HepG2 (cell line): ENCODE measurements around the gene CFL1. TPM values are rescaled to one million over a fixed set of nuclear protein-coding genes. Genes with fewer than 3 reads are reported as not detected.
A peak's percentile ranks its signal among the peaks of the same experiment; 100 is the strongest.

Experiments
- ARID2 ChIP-seq: sonication (generic); formaldehyde crosslinking; IDR thresholded peaks from 2 replicates; pipeline ENCODE4 v1.8.1; 2022; ENCODE audit warnings: mild to moderate bottlenecking, missing genetic modification reagents, borderline replicate concordance
- BORCS8-MEF2B ChIP-seq: sonication (generic); formaldehyde crosslinking; IDR thresholded peaks from 2 replicates; pipeline ENCODE4 v1.8.0; 2022; ENCODE audit warnings: mild to moderate bottlenecking, missing genetic modification reagents
- CHCHD3 ChIP-seq: sonication (generic); formaldehyde crosslinking; IDR thresholded peaks from 2 replicates; pipeline ENCODE4 v1.8.0; 2022; ENCODE audit warnings: mild to moderate bottlenecking, missing genetic modification reagents, moderate library complexity
- DDIT3 ChIP-seq: sonication (generic); formaldehyde crosslinking; IDR thresholded peaks from 2 replicates; pipeline ENCODE4 v1.4.0; 2020; ENCODE audit warnings: mild to moderate bottlenecking, missing genetic modification reagents
- KLF12 ChIP-seq: sonication (generic); formaldehyde crosslinking; IDR thresholded peaks from 2 replicates; pipeline ENCODE4 v1.4.0; 2020; ENCODE audit warnings: missing genetic modification reagents, borderline replicate concordance
- MXD4 ChIP-seq: IDR thresholded peaks from 2 replicates; pipeline ENCODE4 v1.6.1; 2016; ENCODE audit warnings: mild to moderate bottlenecking, missing biosample characterization, missing genetic modification reagents
- MYC ChIP-seq: sonication (generic); formaldehyde crosslinking; IDR thresholded peaks from 2 replicates; pipeline ENCODE4 v1.9.0; 2021; ENCODE audit warnings: missing genetic modification reagents, borderline replicate concordance
- NR2C2 ChIP-seq: sonication (generic); formaldehyde crosslinking; IDR thresholded peaks from 2 replicates; pipeline ENCODE4 v1.4.0; 2020; ENCODE audit warnings: missing genetic modification reagents, mild to moderate bottlenecking, moderate library complexity, borderline replicate concordance
- REST ChIP-seq, 2 experiments: IDR thresholded peaks; 2 replicates each; pipeline ENCODE4 v1.6.1; 2011 to 2012; ENCODE audit warnings: low read length in 2 of 2, borderline replicate concordance in 1 of 2, low read depth in 1 of 2, mild to moderate bottlenecking in 1 of 2, moderate library complexity in 1 of 2
- RFX5 ChIP-seq: IDR thresholded peaks from 2 replicates; pipeline ENCODE4 v1.6.1; 2011; ENCODE audit warnings: low read depth, low read length, improper control_type of control experiment
- STAT6 ChIP-seq: sonication (generic); formaldehyde crosslinking; IDR thresholded peaks from 2 replicates; pipeline ENCODE4 v1.4.0; 2020; ENCODE audit warnings: missing genetic modification reagents, mild to moderate bottlenecking, borderline replicate concordance
- TFDP1 ChIP-seq: IDR thresholded peaks from 2 replicates; pipeline ENCODE4 v1.6.1; 2016; ENCODE audit warnings: missing compliant biosample characterization, missing genetic modification reagents, borderline replicate concordance
- TFDP2 ChIP-seq: sonication (generic); formaldehyde crosslinking; IDR thresholded peaks from 2 replicates; pipeline ENCODE4 v1.4.0; 2020; ENCODE audit warnings: missing genetic modification reagents
- YEATS4 ChIP-seq: sonication (generic); formaldehyde crosslinking; IDR thresholded peaks from 2 replicates; pipeline ENCODE4 v1.4.0; 2020; ENCODE audit warnings: missing genetic modification reagents, borderline replicate concordance
- ZNF446 ChIP-seq: sonication (generic); formaldehyde crosslinking; IDR thresholded peaks from 2 replicates; pipeline ENCODE4 v1.5.0; 2020; ENCODE audit warnings: mild to moderate bottlenecking, missing genetic modification reagents
- ZNF451 ChIP-seq: sonication (generic); formaldehyde crosslinking; IDR thresholded peaks from 2 replicates; pipeline ENCODE4 v1.5.0; 2020; ENCODE audit warnings: mild to moderate bottlenecking, missing genetic modification reagents
- ZNF782 ChIP-seq: sonication (generic); formaldehyde crosslinking; IDR thresholded peaks from 2 replicates; pipeline ENCODE4 v1.4.0; 2020; ENCODE audit warnings: missing genetic modification reagents, mild to moderate bottlenecking, borderline replicate concordance
- ZSCAN25 ChIP-seq: sonication (generic); formaldehyde crosslinking; IDR thresholded peaks from 2 replicates; pipeline ENCODE4 v1.8.0; 2022; ENCODE audit warnings: mild to moderate bottlenecking, missing genetic modification reagents
- polyA plus RNA-seq, 8 experiments: library from polyadenylated mRNA; depleted of rRNA in 3 of 8; stranded (reverse) in 7 of 8; unstranded in 1 of 8; fragments of >200 nt; fragmentation: Illumina TruSeq in 4 of 8; extraction: Trizol in 4 of 8; gene quantifications; 2 replicates each; pipeline versions ENCODE4 v1.2.1 to v1.2.3, GENCODE V29; 2011 to 2016; ENCODE audit warnings: low read depth in 4 of 8, missing spikeins in 1 of 8, mixed read lengths in 1 of 8; ENCODE audit not compliant: insufficient read depth in 1 of 8
- total RNA-seq, 5 experiments: library from RNA; depleted of rRNA; stranded (reverse); fragments of >200 nt; fragmentation: Illumina TruSeq; extraction: Trizol; gene quantifications; 2 replicates each; pipeline ENCODE4 v1.2.3, GENCODE V29; 2016; ENCODE audit warnings: low read depth in 1 of 5

CFL1 gene
- total and polyA plus RNA-seq, 2 of the 13 experiments (the other 11 are each of a cell fraction or from before 2014, with no cell fraction given), result 379 to 383 TPM

- TF ChIP-seq TFDP1 (CRISPR knock-in tag) (peak; percentile 21; the same call in 1 of the 2 replicates), MYC (CRISPR knock-in tag) (peak; percentile 79; the same call in 1 of the 2 replicates), STAT6 (CRISPR knock-in tag) (no peak), KLF12 (CRISPR knock-in tag) (peak; percentile 88; the same call in 1 of the 2 replicates), DDIT3 (no peak), MXD4 (CRISPR knock-in tag) (0 out of 2 replicates have a peak, but pooled peaks have one; percentile 58), ZNF782 (CRISPR knock-in tag) (no peak; the same call in 1 of the 2 replicates), ZSCAN25 (CRISPR knock-in tag) (no peak; the same call in 1 of the 2 replicates), NR2C2 (CRISPR knock-in tag) (no peak), TFDP2 (CRISPR knock-in tag) (peak; percentile 65), ARID2 (no peak), CHCHD3 (no peak), ZNF446 (CRISPR knock-in tag) (no peak), BORCS8-MEF2B (CRISPR knock-in tag) (peak; percentile 69; the same call in 1 of the 2 replicates), ZNF451 (CRISPR knock-in tag) (peak; percentile 79; the same call in 1 of the 2 replicates), REST (IDR thresholded peaks at IDR 0.05; ENCODE audit: borderline replicate concordance in 1 of 2, low read depth in 1 of 2, low read length in 2 of 2) (0 out of 4 replicates have a peak, but pooled peaks of 1 of the 2 experiments have one; percentile 25), RFX5 (no peak), YEATS4 (CRISPR knock-in tag) (peak; percentile 58; the same call in 1 of the 2 replicates)
These were observed 15.6 kb upstream of the CFL1 start (continued) for GRCh38 chr11:65873318-65874156.
